GM23338 (cell line): ENCODE results near the gene CES1.

Source experiments
- EZH2 ChIP-seq: fragments of 200-600 bp; sonication (generic); IDR thresholded peaks from one replicate; pipeline ENCODE4 v1.8.0; 2017; ENCODE audit warnings: antibody characterized with exemption, mild to moderate bottlenecking, low read depth; ENCODE audit not compliant: unreplicated experiment
- EZH2phosphoT487 ChIP-seq: fragments of 200-600 bp; sonication (generic); IDR thresholded peaks from one replicate; pipeline ENCODE4 v1.8.1; 2018; ENCODE audit warnings: antibody characterized with exemption; ENCODE audit not compliant: unreplicated experiment
- POLR2AphosphoS5 ChIP-seq: IDR thresholded peaks from 2 replicates; pipeline ENCODE4 v1.6.1; 2016; ENCODE audit warnings: antibody characterized with exemption, low read depth
- TF ChIP-seq, protein P1 (sequence below), 2 experiments: fragments of 200-600 bp in 1 of 2; sonication (generic) in 1 of 2; conservative IDR thresholded peaks; 2 replicates each; pipeline versions ENCODE4 v1.5.1 to v1.6.1; 2016 to 2017; ENCODE audit warnings: antibody characterized with exemption in 2 of 2, low read depth in 2 of 2, mild to moderate bottlenecking in 2 of 2, moderate library complexity in 1 of 2

DNA sequence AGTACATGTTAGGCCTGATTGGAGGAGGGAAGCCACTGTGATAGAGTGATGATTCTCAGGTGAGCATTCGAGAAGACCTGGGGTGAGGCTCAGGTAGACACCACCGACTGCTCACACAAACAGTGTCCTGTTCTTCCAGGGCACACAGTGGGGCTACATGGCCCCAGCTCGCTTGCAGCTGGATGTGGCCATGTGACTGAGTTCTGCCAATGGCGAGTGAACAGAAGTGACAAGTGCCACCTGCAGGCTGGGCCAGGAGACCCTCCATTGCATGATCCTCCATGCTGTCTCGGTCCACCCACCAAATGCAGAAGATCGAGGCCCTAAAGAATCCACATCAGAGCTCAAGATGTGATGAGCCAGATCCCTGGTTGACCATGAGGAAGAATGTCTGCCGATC lies 36.1 kb upstream of the CES1 start:
- TF ChIP-seq, protein P1, sequence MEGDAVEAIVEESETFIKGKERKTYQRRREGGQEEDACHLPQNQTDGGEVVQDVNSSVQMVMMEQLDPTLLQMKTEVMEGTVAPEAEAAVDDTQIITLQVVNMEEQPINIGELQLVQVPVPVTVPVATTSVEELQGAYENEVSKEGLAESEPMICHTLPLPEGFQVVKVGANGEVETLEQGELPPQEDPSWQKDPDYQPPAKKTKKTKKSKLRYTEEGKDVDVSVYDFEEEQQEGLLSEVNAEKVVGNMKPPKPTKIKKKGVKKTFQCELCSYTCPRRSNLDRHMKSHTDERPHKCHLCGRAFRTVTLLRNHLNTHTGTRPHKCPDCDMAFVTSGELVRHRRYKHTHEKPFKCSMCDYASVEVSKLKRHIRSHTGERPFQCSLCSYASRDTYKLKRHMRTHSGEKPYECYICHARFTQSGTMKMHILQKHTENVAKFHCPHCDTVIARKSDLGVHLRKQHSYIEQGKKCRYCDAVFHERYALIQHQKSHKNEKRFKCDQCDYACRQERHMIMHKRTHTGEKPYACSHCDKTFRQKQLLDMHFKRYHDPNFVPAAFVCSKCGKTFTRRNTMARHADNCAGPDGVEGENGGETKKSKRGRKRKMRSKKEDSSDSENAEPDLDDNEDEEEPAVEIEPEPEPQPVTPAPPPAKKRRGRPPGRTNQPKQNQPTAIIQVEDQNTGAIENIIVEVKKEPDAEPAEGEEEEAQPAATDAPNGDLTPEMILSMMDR (conservative IDR thresholded peaks at IDR 0.05; ENCODE audit: low read depth in 2 of 2): no peak
- TF ChIP-seq EZH2phosphoT487: no peak
- no peak for TF ChIP-seq POLR2AphosphoS5
- no peak for TF ChIP-seq EZH2
